Measurements from ENCODE around the gene PTPRN2. TPM values are rescaled to one million over a fixed set of nuclear protein-coding genes. Genes with fewer than 3 reads are reported as not detected.

PTPRN2 gene
- total and polyA plus RNA-seq, 2 donors from 2014 or later: 4.8 to 6.2 TPM

DNA sequence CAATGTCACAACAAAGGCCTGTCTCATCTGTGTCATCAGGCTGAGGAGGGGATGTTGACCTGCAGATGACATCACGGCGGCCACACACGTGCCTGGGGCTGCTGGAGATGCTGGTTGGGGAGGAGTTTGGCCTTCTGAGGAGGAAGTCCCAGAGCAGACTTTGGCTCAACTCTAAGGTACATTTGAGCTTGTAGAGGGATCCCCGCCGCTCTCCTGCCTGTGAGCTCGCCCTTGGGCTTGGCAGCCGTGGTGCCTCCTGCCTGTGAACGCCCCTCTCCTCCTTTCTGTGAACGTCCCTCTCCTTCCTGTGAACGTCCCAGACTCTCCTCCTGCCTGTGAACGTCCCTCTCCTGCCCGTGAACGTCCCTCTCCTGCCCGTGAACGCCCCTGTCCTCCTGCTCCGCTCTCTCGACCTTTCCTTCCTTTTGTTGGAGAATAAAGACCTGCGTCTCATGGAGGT lies 1074.4 kb downstream of the PTPRN2 start:
- no peaks in the 10 kb centered on the region for H3K9me3 ChIP-seq (ENCODE audit: control insufficient read depth in 2 of 3, insufficient read depth in 1 of 3, low read length in 3 of 3)
- DNase-seq: no peak
- TF ChIP-seq CTCF (IDR thresholded peaks at IDR 0.05; ENCODE audit: borderline replicate concordance, extremely low read depth, insufficient read depth): no peak
- no peaks in the 10 kb centered on the region for H3K4me1 ChIP-seq (ENCODE audit: control insufficient read depth in 2 of 3, insufficient read depth in 2 of 3, low read depth in 1 of 3, low read length in 3 of 3)
- intact Hi-C loops (cut with DNase I): no loop called here
- H3K27ac ChIP-seq (ENCODE audit: low read depth in 2 of 2, low read length in 2 of 2): no peak overlapping the region
- no peak overlapping the region for H3K4me3 ChIP-seq (ENCODE audit: low read length in 3 of 3)
- no peak overlapping the region for H3K9ac ChIP-seq (ENCODE audit: low read length in 3 of 3)
- no peak for FAIRE-seq
- no peaks in the 10 kb centered on the region for H3K27me3 ChIP-seq (ENCODE audit: control insufficient read depth, insufficient read depth, low read length)
- no peaks in the 10 kb centered on the region for H3K36me3 ChIP-seq (ENCODE audit: control insufficient read depth in 2 of 3, insufficient read depth in 3 of 3, low read length in 3 of 3)

DNA sequence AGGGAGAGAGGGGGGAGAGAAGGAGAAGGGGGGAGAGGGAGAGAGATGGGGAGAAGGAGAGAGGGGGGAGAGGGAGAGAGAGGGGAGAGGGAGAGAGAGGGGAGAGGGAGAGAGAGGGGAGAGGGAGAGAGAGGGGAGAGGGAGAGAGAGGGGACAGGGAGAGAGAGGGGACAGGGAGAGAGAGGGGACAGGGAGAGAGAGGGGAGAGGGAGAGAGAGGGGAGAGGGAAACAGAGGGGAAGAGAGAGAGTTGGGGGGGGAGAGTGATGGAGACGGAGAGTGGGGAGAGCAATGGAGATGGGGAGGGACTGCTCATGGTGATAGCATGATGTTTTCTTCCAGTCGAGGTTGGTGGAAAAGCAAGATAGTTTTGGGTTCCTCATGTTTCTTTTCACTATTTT lies 1078.4 kb downstream of the PTPRN2 start:
- DNase-seq: peak in 1 of 5 donors; percentile 5
- no peak overlapping the region for H3K4me3 ChIP-seq (ENCODE audit: low read length in 3 of 3)
- H3K27me3 ChIP-seq (ENCODE audit: control insufficient read depth, insufficient read depth, low read length): no peaks in the 10 kb centered on the region
- no peaks in the 10 kb centered on the region for H3K4me1 ChIP-seq (ENCODE audit: control insufficient read depth in 2 of 3, insufficient read depth in 2 of 3, low read depth in 1 of 3, low read length in 3 of 3)
- no peak for TF ChIP-seq CTCF (IDR thresholded peaks at IDR 0.05; ENCODE audit: borderline replicate concordance, extremely low read depth, insufficient read depth)
- no peak overlapping the region for H3K9ac ChIP-seq (ENCODE audit: low read length in 3 of 3)
- H3K36me3 ChIP-seq (ENCODE audit: control insufficient read depth in 2 of 3, insufficient read depth in 3 of 3, low read length in 3 of 3): no peaks in the 10 kb centered on the region
- FAIRE-seq: no peak
- intact Hi-C loops (cut with DNase I): no loop called here
- no peak overlapping the region for H3K27ac ChIP-seq (ENCODE audit: low read depth in 2 of 2, low read length in 2 of 2)
- H3K9me3 ChIP-seq (ENCODE audit: control insufficient read depth in 2 of 3, insufficient read depth in 1 of 3, low read length in 3 of 3): no peaks in the 10 kb centered on the region

DNA sequence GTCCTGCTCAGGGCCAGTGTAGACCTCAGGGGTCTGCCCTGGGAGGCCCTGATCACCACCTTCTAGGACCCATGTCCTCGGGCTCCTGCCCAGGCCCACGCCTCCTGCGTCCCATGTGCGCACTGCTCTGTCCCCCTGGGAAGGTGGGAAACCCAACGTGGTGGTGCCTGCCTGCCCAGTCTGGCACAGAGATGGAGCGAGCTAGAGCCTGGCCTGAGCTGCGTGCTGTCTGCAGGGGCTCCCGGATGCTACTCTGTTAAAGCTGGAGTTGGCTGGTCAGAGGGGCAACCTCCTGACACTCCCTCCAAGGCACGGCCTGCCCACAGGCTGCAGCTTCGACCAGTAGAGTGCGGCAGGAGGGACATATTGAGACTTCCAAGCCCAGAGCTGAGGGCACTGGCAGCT lies 1079.1 kb downstream of the PTPRN2 start:
- H3K4me1 ChIP-seq (ENCODE audit: control insufficient read depth in 2 of 3, insufficient read depth in 2 of 3, low read depth in 1 of 3, low read length in 3 of 3): no peaks in the 10 kb centered on the region
- H3K27ac ChIP-seq (ENCODE audit: low read depth in 2 of 2, low read length in 2 of 2): no peak overlapping the region
- intact Hi-C loops (cut with DNase I): no loop called here
- H3K9ac ChIP-seq (ENCODE audit: low read length in 3 of 3): no peak overlapping the region
- no peak overlapping the region for H3K4me3 ChIP-seq (ENCODE audit: low read length in 3 of 3)
- H3K27me3 ChIP-seq (ENCODE audit: control insufficient read depth, insufficient read depth, low read length): no peaks in the 10 kb centered on the region
- FAIRE-seq: no peak
- H3K9me3 ChIP-seq (ENCODE audit: control insufficient read depth in 2 of 3, insufficient read depth in 1 of 3, low read length in 3 of 3): no peaks in the 10 kb centered on the region
- no peak for TF ChIP-seq CTCF (IDR thresholded peaks at IDR 0.05; ENCODE audit: borderline replicate concordance, extremely low read depth, insufficient read depth)
- DNase-seq: peak in 2 of 5 donors; percentile 7 to 23
- H3K36me3 ChIP-seq (ENCODE audit: control insufficient read depth in 2 of 3, insufficient read depth in 3 of 3, low read length in 3 of 3): no peaks in the 10 kb centered on the region

- TF ChIP-seq CTCF (IDR thresholded peaks at IDR 0.05; ENCODE audit: borderline replicate concordance, extremely low read depth, insufficient read depth): no peak
- Histone ChIP-seq H3K9me3 (ENCODE audit: control insufficient read depth in 2 of 3, insufficient read depth in 1 of 3, low read length in 3 of 3) (no peaks in the 10 kb centered on the region), H3K36me3 (ENCODE audit: control insufficient read depth in 2 of 3, insufficient read depth in 3 of 3, low read length in 3 of 3) (no peaks in the 10 kb centered on the region), H3K4me1 (ENCODE audit: control insufficient read depth in 2 of 3, insufficient read depth in 2 of 3, low read depth in 1 of 3, low read length in 3 of 3) (no peaks in the 10 kb centered on the region), H3K4me3 (ENCODE audit: low read length in 3 of 3) (no peak overlapping the region), H3K27ac (ENCODE audit: low read depth in 2 of 2, low read length in 2 of 2) (no peak overlapping the region), H3K9ac (ENCODE audit: low read length in 3 of 3) (no peak overlapping the region), H3K27me3 (ENCODE audit: control insufficient read depth, insufficient read depth, low read length) (no peaks in the 10 kb centered on the region)
- DNase-seq: peak in 2 of 5 donors; percentile 6 to 20
- FAIRE-seq: no peak
- intact Hi-C loops (cut with DNase I): no loop called here
Observed at GRCh38 chr7:157507987-157508386, 1079.6 kb downstream of the PTPRN2 start.

Data from kidney (tissue), 14 donors.